Nephron progenitor cell (in vitro differentiated cells): Measurements from ENCODE around the gene SP3.
"Not testable (repeated sequence)": the region's sequence is repeated elsewhere in the genome, so short reads cannot be mapped to it uniquely, and the experiment has no call there.

Experiments used
- DNase-seq: peaks from one replicate; pipeline ENCODE4 v3.0.0; 2021
- H3K27ac Mint-ChIP-seq: 2 replicates; pipeline ENCODE4 v1.8.0; 2021; ENCODE audit warnings: mild to moderate bottlenecking, moderate library complexity, mixed read lengths
- H3K27me3 Mint-ChIP-seq: 2 replicates; pipeline ENCODE4 v1.8.0; 2021; ENCODE audit warnings: mild to moderate bottlenecking, low read depth, mixed read lengths; ENCODE audit not compliant: poor library complexity
- H3K36me3 Mint-ChIP-seq: 2 replicates; pipeline ENCODE4 v1.8.0; 2021; ENCODE audit warnings: low read depth, mixed read lengths
- H3K4me1 Mint-ChIP-seq: 2 replicates; pipeline ENCODE4 v1.8.0; 2021; ENCODE audit warnings: mixed read lengths
- H3K4me3 Mint-ChIP-seq: 2 replicates; pipeline ENCODE4 v1.8.0; 2021; ENCODE audit warnings: mild to moderate bottlenecking, moderate library complexity, mixed read lengths
- H3K9me3 Mint-ChIP-seq: 2 replicates; pipeline ENCODE4 v1.8.0; 2021; ENCODE audit warnings: mild to moderate bottlenecking, moderate library complexity, mixed read lengths
- TF ChIP-seq, protein P1 (sequence below): fragments of 200-600 bp; sonication (generic); IDR thresholded peaks from 2 replicates; pipeline ENCODE4 v1.5.0; 2021; ENCODE audit warnings: antibody characterized with exemption

SP3 gene

DNA sequence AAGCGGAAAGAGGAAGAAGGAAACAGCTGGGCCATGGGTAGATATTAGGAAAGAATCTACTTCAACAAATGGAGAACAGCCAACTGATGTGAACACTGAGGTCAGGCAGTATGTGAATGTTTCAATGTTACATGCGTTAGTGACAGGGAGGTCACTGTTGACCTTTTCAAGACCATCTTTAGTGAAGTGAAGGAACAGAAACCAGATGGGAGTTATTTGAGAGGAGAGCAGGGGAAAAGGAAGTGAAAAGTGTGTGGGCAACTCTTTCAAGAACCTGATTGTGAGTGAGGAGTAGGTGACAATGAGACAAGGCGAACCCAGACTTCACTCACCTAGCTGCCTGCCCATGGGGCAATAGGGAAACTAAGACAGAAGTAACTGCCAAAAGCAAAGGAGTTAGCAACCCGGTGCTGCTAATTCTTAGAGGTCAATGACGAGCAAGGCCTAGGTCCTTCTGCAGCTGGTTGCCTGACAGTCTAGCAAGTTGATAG is 67.0 kb downstream of the SP3 start:
- peak overlapping the region; percentile 7 for H3K27ac Mint-ChIP-seq
- TF ChIP-seq, protein P1, sequence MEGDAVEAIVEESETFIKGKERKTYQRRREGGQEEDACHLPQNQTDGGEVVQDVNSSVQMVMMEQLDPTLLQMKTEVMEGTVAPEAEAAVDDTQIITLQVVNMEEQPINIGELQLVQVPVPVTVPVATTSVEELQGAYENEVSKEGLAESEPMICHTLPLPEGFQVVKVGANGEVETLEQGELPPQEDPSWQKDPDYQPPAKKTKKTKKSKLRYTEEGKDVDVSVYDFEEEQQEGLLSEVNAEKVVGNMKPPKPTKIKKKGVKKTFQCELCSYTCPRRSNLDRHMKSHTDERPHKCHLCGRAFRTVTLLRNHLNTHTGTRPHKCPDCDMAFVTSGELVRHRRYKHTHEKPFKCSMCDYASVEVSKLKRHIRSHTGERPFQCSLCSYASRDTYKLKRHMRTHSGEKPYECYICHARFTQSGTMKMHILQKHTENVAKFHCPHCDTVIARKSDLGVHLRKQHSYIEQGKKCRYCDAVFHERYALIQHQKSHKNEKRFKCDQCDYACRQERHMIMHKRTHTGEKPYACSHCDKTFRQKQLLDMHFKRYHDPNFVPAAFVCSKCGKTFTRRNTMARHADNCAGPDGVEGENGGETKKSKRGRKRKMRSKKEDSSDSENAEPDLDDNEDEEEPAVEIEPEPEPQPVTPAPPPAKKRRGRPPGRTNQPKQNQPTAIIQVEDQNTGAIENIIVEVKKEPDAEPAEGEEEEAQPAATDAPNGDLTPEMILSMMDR, result no peak
- peaks cover 24% of the 10 kb centered on the region for H3K4me1 Mint-ChIP-seq
- H3K4me3 Mint-ChIP-seq, result no peak overlapping the region
- no peaks in the 10 kb centered on the region for H3K36me3 Mint-ChIP-seq
- no peaks in the 10 kb centered on the region for H3K9me3 Mint-ChIP-seq
- DNase-seq, result no peak
- H3K27me3 Mint-ChIP-seq, result no peaks in the 10 kb centered on the region

DNA sequence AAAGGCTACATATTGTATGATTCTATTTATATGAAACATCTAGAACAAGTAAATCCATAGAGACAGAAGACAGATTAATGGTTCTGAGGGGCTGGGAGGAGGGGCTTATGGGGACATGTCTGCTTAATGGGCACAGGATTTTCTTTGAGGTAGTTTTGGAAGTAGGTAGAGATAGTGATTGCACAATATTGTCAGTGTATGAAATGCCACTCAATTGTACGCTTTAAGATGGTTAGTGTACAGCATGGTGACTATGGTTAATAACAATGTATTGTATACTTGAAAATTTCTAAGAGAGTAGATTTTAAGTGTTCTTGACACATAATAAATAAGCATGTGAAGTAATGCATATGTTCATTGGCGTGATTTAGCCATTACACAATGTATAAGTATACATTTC is 68.4 kb downstream of the SP3 start:
- no peak overlapping the region for H3K27ac Mint-ChIP-seq
- TF ChIP-seq, protein P1, result no peak
- H3K4me1 Mint-ChIP-seq, result peaks cover 24% of the 10 kb centered on the region

DNA sequence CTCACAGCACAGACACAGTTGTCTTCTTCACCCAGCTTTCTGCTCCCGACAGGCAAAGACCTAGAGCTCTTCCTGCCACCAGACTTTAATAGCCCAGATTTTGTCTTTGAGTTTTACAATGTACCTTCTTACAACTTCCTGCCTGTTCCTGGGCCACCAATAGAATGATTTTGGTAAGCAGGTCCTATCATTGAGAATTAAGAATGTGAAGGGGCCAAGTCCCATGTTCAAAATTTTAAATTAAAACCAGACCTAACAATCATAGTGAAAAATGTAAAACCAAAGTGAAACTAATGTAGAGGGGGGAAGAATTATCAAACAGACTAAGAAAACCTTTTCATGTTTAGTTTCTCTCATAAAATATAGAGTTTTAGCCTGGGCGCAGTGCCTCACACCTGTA is 72.8 kb downstream of the SP3 start:
- TF ChIP-seq, protein P1, result no peak
- Mint-ChIP-seq H3K4me1 (peaks cover 1% of the 10 kb centered on the region), H3K4me3 (no peak overlapping the region), H3K9me3 (peaks cover 43% of the 10 kb centered on the region), H3K27me3 (peaks cover 6% of the 10 kb centered on the region), H3K27ac (no peak overlapping the region), H3K36me3 (peaks cover 13% of the 10 kb centered on the region)
- no peak for DNase-seq

More for the DNA sequence above, 68.4 kb downstream of the SP3 start:
- Mint-ChIP-seq H3K9me3 (peaks cover 2% of the 10 kb centered on the region), H3K4me3 (no peak overlapping the region), H3K27me3 (peaks cover under 1% of the 10 kb centered on the region), H3K36me3 (no peaks in the 10 kb centered on the region)
- no peak for DNase-seq

DNA sequence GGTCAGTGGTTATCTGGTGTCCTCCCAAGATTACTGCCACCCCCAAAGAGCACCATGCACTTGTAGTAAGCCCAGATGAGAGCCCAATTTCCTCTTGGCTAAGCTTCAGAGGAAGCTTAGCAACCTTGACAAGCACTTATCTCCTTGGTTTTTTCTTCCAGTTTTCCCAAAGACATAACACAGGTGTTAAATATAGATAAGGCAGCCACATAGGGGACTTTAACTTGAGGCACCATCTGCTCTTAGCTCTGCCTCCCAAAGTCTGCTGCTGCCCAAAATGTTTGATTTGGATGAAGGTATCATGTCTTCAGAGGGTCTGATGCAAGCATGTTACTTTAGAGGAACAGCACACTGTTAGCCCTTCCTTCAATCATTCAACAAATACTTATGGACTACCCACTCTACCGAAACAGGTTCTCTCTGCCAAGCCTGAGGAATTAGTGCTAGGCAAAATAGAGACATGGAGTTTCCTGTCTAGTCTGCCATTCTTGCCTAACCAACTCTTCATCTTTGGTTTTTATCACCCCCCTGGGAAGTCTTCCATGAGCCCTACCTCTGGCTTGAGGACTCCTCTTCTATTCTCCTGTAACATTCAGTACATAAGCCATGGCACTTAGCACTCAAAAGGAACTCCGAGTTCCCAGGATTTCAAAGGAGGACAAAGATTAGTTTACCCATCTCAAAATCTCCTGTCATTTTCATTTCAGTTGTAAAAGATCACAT is 73.7 kb downstream of the SP3 start:
- H3K9me3 Mint-ChIP-seq, result peaks cover 48% of the 10 kb centered on the region
- no peak overlapping the region for H3K4me3 Mint-ChIP-seq
- peaks cover 13% of the 10 kb centered on the region for H3K36me3 Mint-ChIP-seq
- TF ChIP-seq, protein P1, result no peak
- DNase-seq, result no peak
- H3K4me1 Mint-ChIP-seq, result no peaks in the 10 kb centered on the region
- H3K27me3 Mint-ChIP-seq, result peaks cover 6% of the 10 kb centered on the region
- no peak overlapping the region for H3K27ac Mint-ChIP-seq

DNA sequence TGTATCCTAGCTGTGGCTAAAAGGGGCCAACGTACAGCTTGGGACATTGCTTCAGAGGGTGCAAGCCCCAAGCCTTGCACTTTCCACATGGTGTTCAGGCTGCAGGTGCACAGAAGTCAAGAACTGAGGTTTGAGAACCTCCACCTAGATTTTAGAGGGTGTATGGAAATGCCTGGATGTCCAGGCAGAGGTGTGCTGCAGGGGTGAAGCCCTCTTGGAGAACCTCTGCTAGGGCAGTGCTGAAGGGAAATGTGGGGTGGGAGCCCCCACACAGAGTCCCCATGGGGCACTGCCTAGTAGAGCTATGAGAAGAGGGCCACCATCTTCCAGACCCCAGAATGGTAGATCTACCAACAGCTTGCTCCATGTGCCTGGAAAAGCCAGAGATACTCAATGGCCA is 75.7 kb downstream of the SP3 start:
- Mint-ChIP-seq H3K36me3 (peaks cover 25% of the 10 kb centered on the region), H3K9me3 (peaks cover 62% of the 10 kb centered on the region)
- not testable (repeated sequence) for H3K27me3 Mint-ChIP-seq, DNase-seq, H3K4me3 Mint-ChIP-seq, H3K27ac Mint-ChIP-seq, H3K4me1 Mint-ChIP-seq

DNA sequence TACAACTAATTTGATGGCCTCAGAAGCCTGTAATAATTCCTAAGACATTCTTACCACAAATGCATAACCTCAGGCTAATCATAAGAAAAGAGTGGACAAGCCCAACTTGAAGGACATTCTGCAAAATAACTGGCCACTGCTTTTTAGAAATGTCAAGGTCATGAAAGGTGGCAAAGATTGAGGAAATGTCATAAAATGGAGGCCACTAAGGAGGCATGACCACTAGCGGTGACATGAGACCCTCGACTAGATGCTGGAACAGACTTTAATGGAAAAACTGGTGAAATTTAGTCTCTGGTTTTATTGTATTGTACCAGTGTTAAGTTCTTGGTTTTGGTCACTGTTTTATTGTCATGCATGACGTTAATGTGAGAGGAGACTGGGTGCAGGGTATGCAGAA is 78.6 kb downstream of the SP3 start:
- Mint-ChIP-seq H3K27ac (no peak overlapping the region), H3K4me3 (no peak overlapping the region), H3K36me3 (peaks cover 25% of the 10 kb centered on the region), H3K4me1 (peaks cover 9% of the 10 kb centered on the region), H3K27me3 (peaks cover 4% of the 10 kb centered on the region), H3K9me3 (peaks cover 60% of the 10 kb centered on the region)
- no peak for DNase-seq
- TF ChIP-seq, protein P1, result no peak
